DOHH2 (cell line): Measurements from ENCODE around the gene ACIN1.

Experiments used
- H3F3A ChIP-seq: fragments of 200-600 bp; sonication (generic), shearing (Covaris generic); 2 replicates; pipeline ENCODE4 v1.6.0; 2016; ENCODE audit warnings: antibody characterized with exemption, mild to moderate bottlenecking; ENCODE audit not compliant: control insufficient read depth, insufficient read depth
- H3K27ac ChIP-seq: fragments of 200-600 bp; sonication (generic); 2 replicates; pipeline ENCODE4 v1.5.1; 2014; ENCODE audit warnings: low read depth, mild to moderate bottlenecking, low read length, moderate library complexity
- H3K27me3 ChIP-seq: fragments of 200-600 bp; sonication (generic); 2 replicates; pipeline ENCODE4 v1.6.1; 2014; ENCODE audit warnings: mild to moderate bottlenecking, low read length, mixed read lengths; ENCODE audit not compliant: control insufficient read depth
- H3K36me3 ChIP-seq: fragments of 200-600 bp; sonication (generic); 2 replicates; pipeline ENCODE4 v1.6.1; 2014; ENCODE audit warnings: mild to moderate bottlenecking, low read length, moderate library complexity, mixed read lengths; ENCODE audit not compliant: control insufficient read depth
- H3K4me1 ChIP-seq: fragments of 200-600 bp; sonication (generic); 2 replicates; pipeline ENCODE4 v1.6.1; 2014; ENCODE audit warnings: mild to moderate bottlenecking, low read length, mixed read lengths; ENCODE audit not compliant: control insufficient read depth
- H3K4me2 ChIP-seq: fragments of 200-600 bp; sonication (generic); 2 replicates; pipeline ENCODE4 v1.6.0; 2014; ENCODE audit warnings: mild to moderate bottlenecking, low read length, moderate library complexity
- H3K4me3 ChIP-seq: fragments of 200-600 bp; sonication (generic); 2 replicates; pipeline ENCODE4 v1.5.1; 2014; ENCODE audit warnings: mild to moderate bottlenecking, low read length, mixed read lengths
- H3K79me2 ChIP-seq: fragments of 200-600 bp; sonication (generic); 2 replicates; pipeline ENCODE4 v1.6.1; 2014; ENCODE audit warnings: mild to moderate bottlenecking, low read length, mixed read lengths; ENCODE audit not compliant: control insufficient read depth
- H3K9me2 ChIP-seq: fragments of 200-600 bp; sonication (generic); replicated peaks from 2 replicates; pipeline ENCODE4 v1.6.1; 2014; ENCODE audit warnings: mild to moderate bottlenecking, low read length, mixed read lengths; ENCODE audit not compliant: control insufficient read depth
- H3K9me3 ChIP-seq: fragments of 200-600 bp; sonication (generic); 2 replicates; pipeline ENCODE4 v1.6.1; 2014; ENCODE audit warnings: antibody characterized with exemption, low read length, mixed read lengths; ENCODE audit not compliant: control insufficient read depth, insufficient read depth
- H4K20me1 ChIP-seq: fragments of 200-600 bp; sonication (generic); 2 replicates; pipeline ENCODE4 v1.6.0; 2014; ENCODE audit warnings: low read depth, mild to moderate bottlenecking, antibody characterized with exemption, low read length, moderate library complexity; ENCODE audit not compliant: control insufficient read depth, insufficient read depth
- EZH2phosphoT487 ChIP-seq: fragments of 200-600 bp; sonication (generic); IDR thresholded peaks from 2 replicates; pipeline ENCODE4 v1.6.1; 2017; ENCODE audit warnings: borderline replicate concordance, mild to moderate bottlenecking, antibody characterized with exemption, low read length, moderate library complexity, mixed read lengths
- TF ChIP-seq, protein P1 (sequence below): fragments of 200-600 bp; sonication (generic); IDR thresholded peaks from one replicate; pipeline ENCODE4 v1.5.1; 2014; ENCODE audit warnings: antibody characterized with exemption, mild to moderate bottlenecking, low read depth, low read length; ENCODE audit not compliant: poor library complexity, severe bottlenecking

ACIN1 gene

DNA sequence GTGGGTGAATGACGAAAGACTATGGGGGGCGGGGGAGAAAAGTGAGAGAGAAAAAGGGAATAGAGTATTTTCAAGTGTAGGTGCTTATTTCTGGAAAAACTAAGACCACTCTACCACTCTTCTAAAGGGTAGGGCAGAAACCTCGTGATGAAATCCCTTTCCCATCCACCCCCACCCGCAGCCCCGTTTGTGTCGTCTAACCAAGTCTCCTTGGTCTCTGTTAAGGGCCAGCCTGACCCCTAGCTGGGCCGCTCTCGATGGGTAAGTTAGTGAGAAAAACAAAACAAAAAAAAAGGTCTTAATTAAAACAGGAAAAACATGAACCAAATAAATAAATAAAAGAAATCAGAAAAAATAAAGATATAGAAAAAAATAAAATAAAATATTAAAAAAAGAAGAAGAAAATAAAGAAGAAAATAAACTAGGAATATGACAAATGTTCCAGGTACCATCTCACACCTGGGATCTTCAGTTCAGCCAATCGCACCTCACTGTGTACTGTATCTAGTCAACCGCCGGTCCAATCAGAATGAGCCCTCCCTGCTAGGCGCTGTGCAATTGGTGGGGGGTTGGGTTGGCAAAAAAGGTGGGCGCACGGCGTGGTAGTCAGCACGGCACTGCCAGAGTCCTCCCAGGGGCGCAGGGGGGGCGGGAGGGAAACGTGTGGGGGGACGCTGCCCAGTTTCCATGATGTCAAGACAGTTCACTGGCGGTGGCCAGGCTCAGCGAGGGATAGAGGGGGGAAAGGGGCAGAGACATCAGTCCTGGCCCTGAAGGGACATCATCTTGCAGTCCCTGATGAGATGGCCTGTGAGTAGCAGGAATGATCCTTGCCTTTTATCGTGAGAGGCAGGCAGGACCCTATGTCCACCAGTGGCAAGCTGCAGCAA is 27.8 kb downstream of the ACIN1 start:
- Histone ChIP-seq H3K4me1 (peaks cover 31% of the 10 kb centered on the region), H3K79me2 (peaks cover 67% of the 10 kb centered on the region), H3K9me3 (no peaks in the 10 kb centered on the region), H3K36me3 (peaks cover 91% of the 10 kb centered on the region), H3K4me3 (no peak overlapping the region), H3K9me2 (no peaks in the 10 kb centered on the region), H3K4me2 (no peak overlapping the region), H3K27ac (no peak overlapping the region), H3F3A (peaks cover 12% of the 10 kb centered on the region), H3K27me3 (no peaks in the 10 kb centered on the region), H4K20me1 (peaks cover 24% of the 10 kb centered on the region)
- TF ChIP-seq EZH2phosphoT487 = no peak
- TF ChIP-seq, protein P1, sequence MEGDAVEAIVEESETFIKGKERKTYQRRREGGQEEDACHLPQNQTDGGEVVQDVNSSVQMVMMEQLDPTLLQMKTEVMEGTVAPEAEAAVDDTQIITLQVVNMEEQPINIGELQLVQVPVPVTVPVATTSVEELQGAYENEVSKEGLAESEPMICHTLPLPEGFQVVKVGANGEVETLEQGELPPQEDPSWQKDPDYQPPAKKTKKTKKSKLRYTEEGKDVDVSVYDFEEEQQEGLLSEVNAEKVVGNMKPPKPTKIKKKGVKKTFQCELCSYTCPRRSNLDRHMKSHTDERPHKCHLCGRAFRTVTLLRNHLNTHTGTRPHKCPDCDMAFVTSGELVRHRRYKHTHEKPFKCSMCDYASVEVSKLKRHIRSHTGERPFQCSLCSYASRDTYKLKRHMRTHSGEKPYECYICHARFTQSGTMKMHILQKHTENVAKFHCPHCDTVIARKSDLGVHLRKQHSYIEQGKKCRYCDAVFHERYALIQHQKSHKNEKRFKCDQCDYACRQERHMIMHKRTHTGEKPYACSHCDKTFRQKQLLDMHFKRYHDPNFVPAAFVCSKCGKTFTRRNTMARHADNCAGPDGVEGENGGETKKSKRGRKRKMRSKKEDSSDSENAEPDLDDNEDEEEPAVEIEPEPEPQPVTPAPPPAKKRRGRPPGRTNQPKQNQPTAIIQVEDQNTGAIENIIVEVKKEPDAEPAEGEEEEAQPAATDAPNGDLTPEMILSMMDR = no peak

DNA sequence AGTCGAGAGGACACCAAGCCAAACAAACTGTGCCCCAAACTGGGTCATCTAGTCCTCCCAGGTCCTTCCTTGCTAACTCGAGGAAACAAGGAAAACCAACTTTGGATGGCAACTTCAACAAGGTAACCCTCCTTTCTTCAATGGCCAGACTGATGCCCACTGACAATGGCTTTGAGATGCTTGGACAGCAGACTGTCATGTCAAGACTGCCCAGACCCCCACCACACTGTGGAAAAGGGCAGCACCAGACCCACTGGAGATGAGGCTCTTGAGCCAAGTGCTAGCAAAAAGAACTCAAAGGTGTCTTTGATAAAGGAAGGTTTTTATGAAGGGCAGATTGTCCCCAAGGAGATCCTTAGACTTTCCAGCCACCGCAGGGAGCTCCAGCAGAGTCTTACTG is 28.6 kb downstream of the ACIN1 start:
- Histone ChIP-seq H3K9me3 (no peaks in the 10 kb centered on the region), H3F3A (peaks cover 12% of the 10 kb centered on the region), H3K4me2 (no peak overlapping the region), H3K27me3 (no peaks in the 10 kb centered on the region), H3K9me2 (no peaks in the 10 kb centered on the region), H3K79me2 (peaks cover 60% of the 10 kb centered on the region), H4K20me1 (peaks cover 24% of the 10 kb centered on the region), H3K4me3 (no peak overlapping the region), H3K27ac (no peak overlapping the region), H3K4me1 (peaks cover 24% of the 10 kb centered on the region), H3K36me3 (peaks cover 91% of the 10 kb centered on the region)
- TF ChIP-seq EZH2phosphoT487 = no peak
- TF ChIP-seq, protein P1 = no peak

DNA sequence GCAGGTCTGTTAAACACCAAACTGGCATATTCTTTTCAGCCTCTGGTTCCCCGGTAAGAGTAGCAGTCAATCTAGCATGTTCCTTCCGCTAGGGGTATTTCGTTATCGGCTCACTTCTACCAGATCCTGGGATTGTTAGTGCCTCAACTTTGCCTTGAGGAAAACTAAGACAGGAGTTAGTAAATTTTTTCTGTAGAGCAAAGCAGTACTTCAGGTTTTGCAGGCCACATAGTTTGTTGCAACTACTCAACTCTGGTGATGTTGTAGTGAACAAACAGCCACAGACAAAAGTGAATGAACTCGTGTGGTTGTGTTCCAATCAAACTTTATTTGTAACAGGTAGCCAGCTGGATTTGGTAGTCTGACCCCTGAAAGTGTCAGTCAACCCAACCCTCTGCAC is 31.3 kb downstream of the ACIN1 start:
- Histone ChIP-seq H3K9me2 (no peaks in the 10 kb centered on the region), H3K4me1 (peaks cover 12% of the 10 kb centered on the region), H3F3A (peaks cover 28% of the 10 kb centered on the region), H3K36me3 (peaks cover 90% of the 10 kb centered on the region), H3K4me3 (no peak overlapping the region), H3K4me2 (no peak overlapping the region), H3K27me3 (no peaks in the 10 kb centered on the region), H3K79me2 (peaks cover 33% of the 10 kb centered on the region), H3K27ac (no peak overlapping the region), H3K9me3 (no peaks in the 10 kb centered on the region), H4K20me1 (peaks cover 23% of the 10 kb centered on the region)
- no peak for TF ChIP-seq EZH2phosphoT487

DNA sequence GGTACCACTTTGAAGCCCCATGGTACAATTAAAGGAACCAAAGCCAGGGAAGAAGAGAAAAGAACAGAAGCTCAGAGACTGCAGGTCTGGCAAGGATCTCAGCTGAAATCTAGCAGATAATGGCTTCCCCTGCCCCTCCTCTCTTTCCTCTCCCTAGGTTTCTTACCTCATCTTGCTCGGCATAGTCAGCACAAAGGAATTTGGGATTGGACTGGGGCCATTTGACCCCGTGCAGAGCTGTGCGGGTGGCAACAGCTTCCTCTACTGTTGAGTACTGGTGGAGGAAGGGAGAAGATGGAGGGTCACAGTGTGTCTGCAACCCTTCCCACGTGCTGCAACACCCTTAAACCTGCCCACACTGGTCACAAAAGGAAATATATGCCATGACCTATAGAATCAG is 32.9 kb downstream of the ACIN1 start:
- Histone ChIP-seq H3K27ac (no peak overlapping the region), H4K20me1 (peaks cover 11% of the 10 kb centered on the region; the same call in 1 of the 2 replicates)

More for the DNA sequence above, 32.9 kb downstream of the ACIN1 start:
- H3K4me1 ChIP-seq = peaks cover 13% of the 10 kb centered on the region
- no peaks in the 10 kb centered on the region for H3K9me2 ChIP-seq
- H3K27me3 ChIP-seq = no peaks in the 10 kb centered on the region
- H3K4me2 ChIP-seq = no peak overlapping the region
- H3K79me2 ChIP-seq = peaks cover 18% of the 10 kb centered on the region
- no peak overlapping the region for H3K4me3 ChIP-seq
- no peaks in the 10 kb centered on the region for H3K9me3 ChIP-seq
- TF ChIP-seq EZH2phosphoT487 = no peak
- TF ChIP-seq, protein P1 = no peak
- H3F3A ChIP-seq = peaks cover 33% of the 10 kb centered on the region
- peaks cover 76% of the 10 kb centered on the region for H3K36me3 ChIP-seq
